Trophoblast cell (in vitro differentiated cells and primary cell): ENCODE data around the gene AGAP1.

Source experiments
- DNase-seq, 2 donors: peaks; one replicate each; pipeline ENCODE4 v3.0.0-alpha.2; 2016
- H2AFZ ChIP-seq: 2 replicates; pipeline ENCODE4 v1.6.1; 2013; ENCODE audit warnings: low read length, moderate library complexity, mild to moderate bottlenecking; ENCODE audit not compliant: insufficient read depth, poor library complexity
- H2AK5ac ChIP-seq: 2 replicates; pipeline ENCODE4 v1.6.1; 2013; ENCODE audit warnings: mild to moderate bottlenecking, low read length
- H2BK120ac ChIP-seq: 2 replicates; pipeline ENCODE4 v1.6.1; 2013; ENCODE audit warnings: low read length, mild to moderate bottlenecking, moderate library complexity; ENCODE audit not compliant: insufficient read depth, poor library complexity
- H2BK12ac ChIP-seq: 2 replicates; pipeline ENCODE4 v1.6.1; 2013; ENCODE audit warnings: mild to moderate bottlenecking, low read length, moderate library complexity
- H2BK5ac ChIP-seq: 2 replicates; pipeline ENCODE4 v1.6.1; 2013; ENCODE audit warnings: low read length, low read depth, moderate library complexity, mild to moderate bottlenecking; ENCODE audit not compliant: poor library complexity
- H3K14ac ChIP-seq: 2 replicates; pipeline ENCODE4 v1.6.1; 2013; ENCODE audit warnings: mild to moderate bottlenecking, low read length
- H3K18ac ChIP-seq: 2 replicates; pipeline ENCODE4 v1.6.1; 2013; ENCODE audit warnings: mild to moderate bottlenecking, low read length
- H3K23ac ChIP-seq: 2 replicates; pipeline ENCODE4 v1.6.1; 2013; ENCODE audit warnings: low read length
- H3K27ac ChIP-seq: 2 replicates; pipeline ENCODE4 v1.5.1; 2013; ENCODE audit warnings: low read depth, mild to moderate bottlenecking, inconsistent platforms, low read length, moderate library complexity
- H3K27me3 ChIP-seq: 2 replicates; pipeline ENCODE4 v1.6.1; 2013; ENCODE audit warnings: inconsistent platforms, mild to moderate bottlenecking, low read length, moderate library complexity; ENCODE audit not compliant: insufficient read depth
- H3K36me3 ChIP-seq, 2 experiments: 1 replicate in 1 of 2; 2 replicates in 1 of 2; pipeline ENCODE4 v1.6.1; 2013; ENCODE audit warnings: low read length in 2 of 2, mild to moderate bottlenecking in 2 of 2, moderate library complexity in 1 of 2; ENCODE audit not compliant: insufficient read depth in 2 of 2, control insufficient read depth in 1 of 2
- H3K4ac ChIP-seq: 2 replicates; pipeline ENCODE4 v1.6.1; 2013; ENCODE audit warnings: low read depth, mild to moderate bottlenecking, low read length, moderate library complexity
- H3K4me1 ChIP-seq, 2 experiments: 1 replicate in 1 of 2; 2 replicates in 1 of 2; pipeline ENCODE4 v1.6.1; 2013; ENCODE audit warnings: low read length in 2 of 2, mild to moderate bottlenecking in 2 of 2, moderate library complexity in 1 of 2; ENCODE audit not compliant: insufficient read depth in 2 of 2, control insufficient read depth in 1 of 2
- H3K4me2 ChIP-seq: 2 replicates; pipeline ENCODE4 v1.6.1; 2013; ENCODE audit warnings: inconsistent platforms, mild to moderate bottlenecking, low read length, moderate library complexity
- H3K4me3 ChIP-seq: 2 replicates; pipeline ENCODE4 v1.5.1; 2013; ENCODE audit warnings: mild to moderate bottlenecking, low read depth, low read length, inconsistent platforms
- H3K79me1 ChIP-seq: one replicate; pipeline ENCODE4 v1.6.1; 2013; ENCODE audit warnings: low read length
- H3K79me2 ChIP-seq: 2 replicates; pipeline ENCODE4 v1.6.1; 2013; ENCODE audit warnings: low read length, mild to moderate bottlenecking; ENCODE audit not compliant: control insufficient read depth, insufficient read depth, poor library complexity
- H3K9ac ChIP-seq: 2 replicates; pipeline ENCODE4 v1.6.1; 2013; ENCODE audit warnings: mild to moderate bottlenecking, low read length
- H3K9me3 ChIP-seq: 2 replicates; pipeline ENCODE4 v1.6.1; 2013; ENCODE audit warnings: low read depth, mild to moderate bottlenecking, control low read depth, inconsistent platforms, low read length; ENCODE audit not compliant: insufficient read depth
- H4K12ac ChIP-seq: 2 replicates; pipeline ENCODE4 v1.6.1; 2013; ENCODE audit warnings: low read depth, mild to moderate bottlenecking, low read length, moderate library complexity
- H4K8ac ChIP-seq: 2 replicates; pipeline ENCODE4 v1.6.1; 2013; ENCODE audit warnings: low read depth, mild to moderate bottlenecking, low read length, moderate library complexity
- H4K91ac ChIP-seq: one replicate; pipeline ENCODE4 v1.6.1; 2013; ENCODE audit warnings: low read depth, mild to moderate bottlenecking, low read length, moderate library complexity
- WGBS: extraction: QIAGEN DNeasy Blood & Tissue Kit; methylation state at CpG from one replicate; pipeline ENCODE4 v1.1.7; 2013; ENCODE audit warnings: missing lambda C conversion rate; ENCODE audit not compliant: insufficient read length, insufficient coverage; ENCODE audit errors: extremely low coverage; 5-methylcytosine and 5-hydroxymethylcytosine counted together

Gene AGAP1

DNA sequence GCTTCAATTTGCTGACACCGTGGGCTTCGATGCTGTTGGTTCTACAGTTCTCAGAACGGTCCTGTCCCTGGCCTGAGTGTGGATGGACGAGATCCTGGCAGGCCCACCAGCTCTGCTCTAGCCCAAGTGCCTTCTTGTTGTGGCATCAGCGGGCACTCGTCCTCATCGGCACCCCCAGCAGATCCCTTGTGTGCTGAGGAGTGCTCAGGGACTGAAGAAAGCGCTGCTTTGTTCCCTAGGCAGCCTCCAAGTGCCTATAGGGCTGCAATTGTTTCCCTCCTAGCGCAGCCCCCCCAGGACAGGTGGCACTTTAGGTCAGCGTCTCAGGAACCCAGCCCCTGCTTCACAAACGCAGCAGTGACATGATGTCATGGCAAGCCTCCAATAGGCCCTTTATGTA, 217.7 kb downstream of the AGAP1 start:
- H3K9ac ChIP-seq = no peak overlapping the region
- H3K79me1 ChIP-seq = no peaks in the 10 kb centered on the region
- no peak overlapping the region for H3K4me3 ChIP-seq
- no peak overlapping the region for H3K4ac ChIP-seq
- no peak overlapping the region for H3K18ac ChIP-seq
- H2AFZ ChIP-seq = no peak overlapping the region
- H3K36me3 ChIP-seq = peaks cover 4% of the 10 kb centered on the region in 2 experiments
- peaks cover 6% of the 10 kb centered on the region for H3K9me3 ChIP-seq
- H2BK120ac ChIP-seq = no peak overlapping the region
- peaks cover 7 to 8% of the 10 kb centered on the region in 2 experiments for H3K4me1 ChIP-seq
- no peak overlapping the region for H4K12ac ChIP-seq
- H4K91ac ChIP-seq = no peak overlapping the region
- no peak overlapping the region for H2BK5ac ChIP-seq
- no peaks in the 10 kb centered on the region for H3K79me2 ChIP-seq
- no peak overlapping the region for H2AK5ac ChIP-seq
- H3K27ac ChIP-seq = no peak overlapping the region
- no CpG with 5 or more reads among the region's 11 CpGs for WGBS
- H3K14ac ChIP-seq = no peak overlapping the region
- no peak overlapping the region for H3K4me2 ChIP-seq
- no peak overlapping the region for H4K8ac ChIP-seq
- no peaks in the 10 kb centered on the region for H3K27me3 ChIP-seq
- no peak for DNase-seq
- H2BK12ac ChIP-seq = no peak overlapping the region
- H3K23ac ChIP-seq = no peak overlapping the region

DNA sequence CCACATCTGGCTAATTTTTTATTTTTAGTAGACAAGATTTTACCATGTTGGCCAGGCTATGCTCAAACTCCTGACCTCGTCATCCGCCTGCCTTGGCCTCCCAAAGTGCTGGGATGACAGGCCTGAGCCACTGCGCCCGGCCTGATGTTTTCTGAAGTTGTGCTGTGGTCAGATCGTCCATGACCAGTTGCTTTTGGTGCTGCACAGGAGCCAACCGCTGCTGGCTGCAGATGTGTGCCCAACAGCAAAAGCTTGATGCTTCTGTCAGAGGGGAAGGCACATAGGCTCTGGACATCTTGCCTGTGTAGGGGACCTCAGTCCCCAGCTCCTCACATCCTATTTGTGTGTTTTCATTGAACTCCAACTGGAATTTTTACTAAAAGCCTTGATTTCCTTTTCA, 218.3 kb downstream of the AGAP1 start:
- Histone ChIP-seq H3K4ac (no peak overlapping the region), H4K12ac (no peak overlapping the region), H3K18ac (no peak overlapping the region), H3K9me3 (peaks cover 6% of the 10 kb centered on the region), H2BK120ac (no peak overlapping the region), H3K9ac (no peak overlapping the region), H3K23ac (no peak overlapping the region), H2BK12ac (no peak overlapping the region), H3K4me3 (no peak overlapping the region), H3K4me1 (peaks cover 7 to 8% of the 10 kb centered on the region in 2 experiments), H4K8ac (no peak overlapping the region), H2BK5ac (no peak overlapping the region), H3K36me3 (peaks cover 4% of the 10 kb centered on the region in 2 experiments), H3K14ac (no peak overlapping the region), H3K79me2 (no peaks in the 10 kb centered on the region), H2AK5ac (no peak overlapping the region), H3K4me2 (no peak overlapping the region), H3K27ac (no peak overlapping the region), H4K91ac (no peak overlapping the region), H2AFZ (no peak overlapping the region), H3K79me1 (no peaks in the 10 kb centered on the region), H3K27me3 (no peaks in the 10 kb centered on the region)
- DNase-seq = no peak
- WGBS = no CpG with 5 or more reads among the region's 6 CpGs

DNA sequence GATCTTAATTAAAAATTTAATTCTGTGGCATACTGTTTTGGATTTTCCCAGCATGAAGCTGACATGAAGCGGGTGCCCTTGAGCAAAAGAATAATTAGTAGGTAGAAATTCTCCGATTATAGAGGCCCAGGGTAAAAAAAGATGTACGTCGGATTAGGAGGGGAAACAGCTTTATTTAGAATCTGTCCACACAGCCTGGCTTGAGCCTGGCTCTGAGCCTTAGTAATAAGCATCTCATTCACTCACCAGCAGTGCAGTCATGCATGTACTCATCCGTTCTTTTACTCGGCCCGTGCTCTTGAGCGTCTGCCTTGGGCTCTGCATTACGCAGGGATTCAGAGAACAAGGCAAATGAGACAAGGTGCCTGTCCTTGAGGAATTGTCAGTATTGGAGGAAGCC, 219.3 kb downstream of the AGAP1 start:
- H3K27ac ChIP-seq = no peak overlapping the region

DNA sequence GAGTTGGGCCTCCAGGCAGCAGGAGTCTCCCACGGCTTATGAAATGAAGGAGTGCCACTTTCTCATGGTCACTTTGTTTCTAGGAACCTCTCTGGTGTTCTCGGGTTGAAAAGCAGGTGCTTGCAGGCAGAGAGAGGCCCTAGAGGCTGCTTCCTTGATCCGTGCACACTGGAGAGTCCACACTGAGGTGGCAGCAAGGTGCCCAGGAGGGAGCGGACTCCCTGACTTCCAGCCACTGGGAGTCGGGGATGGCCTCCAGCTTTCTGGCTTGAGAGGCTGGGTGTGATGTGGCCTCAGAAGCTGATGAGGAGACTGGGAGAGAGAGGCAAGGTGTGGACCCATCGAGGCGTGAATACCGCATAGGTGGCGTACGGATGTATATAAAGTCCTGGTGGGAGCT, 221.8 kb downstream of the AGAP1 start:
- no peak overlapping the region for H3K4ac ChIP-seq
- H3K27ac ChIP-seq = no peak overlapping the region
- no peak overlapping the region for H3K23ac ChIP-seq
- DNase-seq = no peak
- H2BK12ac ChIP-seq = no peak overlapping the region
- no peak overlapping the region for H3K4me3 ChIP-seq
- peaks cover 4% of the 10 kb centered on the region in 2 experiments for H3K36me3 ChIP-seq
- H3K4me2 ChIP-seq = no peak overlapping the region
- H3K27me3 ChIP-seq = no peaks in the 10 kb centered on the region
- no peak overlapping the region for H2BK120ac ChIP-seq
- no peak overlapping the region for H2BK5ac ChIP-seq
- H3K79me2 ChIP-seq = no peaks in the 10 kb centered on the region
- no peak overlapping the region for H4K91ac ChIP-seq
- no CpG with 5 or more reads among the region's 10 CpGs for WGBS
- H2AK5ac ChIP-seq = no peak overlapping the region
- H4K12ac ChIP-seq = no peak overlapping the region
- H3K14ac ChIP-seq = no peak overlapping the region
- no peaks in the 10 kb centered on the region for H3K9me3 ChIP-seq
- H3K4me1 ChIP-seq = peaks cover 4% of the 10 kb centered on the region in 2 experiments
- no peak overlapping the region for H2AFZ ChIP-seq
- H3K9ac ChIP-seq = no peak overlapping the region
- H3K18ac ChIP-seq = no peak overlapping the region
- no peak overlapping the region for H4K8ac ChIP-seq
- H3K79me1 ChIP-seq = no peaks in the 10 kb centered on the region

More for the DNA sequence above, 219.3 kb downstream of the AGAP1 start:
- H3K23ac ChIP-seq = no peak overlapping the region
- no peaks in the 10 kb centered on the region for H3K27me3 ChIP-seq
- no peaks in the 10 kb centered on the region for H3K79me2 ChIP-seq
- peaks cover 7 to 8% of the 10 kb centered on the region in 2 experiments for H3K4me1 ChIP-seq
- H2AK5ac ChIP-seq = no peak overlapping the region
- no CpG with 5 or more reads among the region's 9 CpGs for WGBS
- H3K9me3 ChIP-seq = no peaks in the 10 kb centered on the region
- no peak overlapping the region for H3K14ac ChIP-seq
- no peak overlapping the region for H3K18ac ChIP-seq
- no peak overlapping the region for H3K4me3 ChIP-seq
- H3K4me2 ChIP-seq = no peak overlapping the region
- no peak for DNase-seq
- no peak overlapping the region for H4K12ac ChIP-seq
- H2BK120ac ChIP-seq = no peak overlapping the region
- no peak overlapping the region for H3K9ac ChIP-seq
- H3K36me3 ChIP-seq = peaks cover 4% of the 10 kb centered on the region in 2 experiments
- no peak overlapping the region for H2BK12ac ChIP-seq
- H3K79me1 ChIP-seq = no peaks in the 10 kb centered on the region
- no peak overlapping the region for H4K8ac ChIP-seq
- no peak overlapping the region for H2AFZ ChIP-seq
- H2BK5ac ChIP-seq = no peak overlapping the region
- H3K4ac ChIP-seq = no peak overlapping the region
- no peak overlapping the region for H4K91ac ChIP-seq
